Measurements from ENCODE around the gene NFE2L3.
"Not testable (repeated sequence)": the region's sequence is repeated elsewhere in the genome, so short reads cannot be mapped to it uniquely, and the experiment has no call there.

The NFE2L3 gene, protein sequence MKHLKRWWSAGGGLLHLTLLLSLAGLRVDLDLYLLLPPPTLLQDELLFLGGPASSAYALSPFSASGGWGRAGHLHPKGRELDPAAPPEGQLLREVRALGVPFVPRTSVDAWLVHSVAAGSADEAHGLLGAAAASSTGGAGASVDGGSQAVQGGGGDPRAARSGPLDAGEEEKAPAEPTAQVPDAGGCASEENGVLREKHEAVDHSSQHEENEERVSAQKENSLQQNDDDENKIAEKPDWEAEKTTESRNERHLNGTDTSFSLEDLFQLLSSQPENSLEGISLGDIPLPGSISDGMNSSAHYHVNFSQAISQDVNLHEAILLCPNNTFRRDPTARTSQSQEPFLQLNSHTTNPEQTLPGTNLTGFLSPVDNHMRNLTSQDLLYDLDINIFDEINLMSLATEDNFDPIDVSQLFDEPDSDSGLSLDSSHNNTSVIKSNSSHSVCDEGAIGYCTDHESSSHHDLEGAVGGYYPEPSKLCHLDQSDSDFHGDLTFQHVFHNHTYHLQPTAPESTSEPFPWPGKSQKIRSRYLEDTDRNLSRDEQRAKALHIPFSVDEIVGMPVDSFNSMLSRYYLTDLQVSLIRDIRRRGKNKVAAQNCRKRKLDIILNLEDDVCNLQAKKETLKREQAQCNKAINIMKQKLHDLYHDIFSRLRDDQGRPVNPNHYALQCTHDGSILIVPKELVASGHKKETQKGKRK

DNA sequence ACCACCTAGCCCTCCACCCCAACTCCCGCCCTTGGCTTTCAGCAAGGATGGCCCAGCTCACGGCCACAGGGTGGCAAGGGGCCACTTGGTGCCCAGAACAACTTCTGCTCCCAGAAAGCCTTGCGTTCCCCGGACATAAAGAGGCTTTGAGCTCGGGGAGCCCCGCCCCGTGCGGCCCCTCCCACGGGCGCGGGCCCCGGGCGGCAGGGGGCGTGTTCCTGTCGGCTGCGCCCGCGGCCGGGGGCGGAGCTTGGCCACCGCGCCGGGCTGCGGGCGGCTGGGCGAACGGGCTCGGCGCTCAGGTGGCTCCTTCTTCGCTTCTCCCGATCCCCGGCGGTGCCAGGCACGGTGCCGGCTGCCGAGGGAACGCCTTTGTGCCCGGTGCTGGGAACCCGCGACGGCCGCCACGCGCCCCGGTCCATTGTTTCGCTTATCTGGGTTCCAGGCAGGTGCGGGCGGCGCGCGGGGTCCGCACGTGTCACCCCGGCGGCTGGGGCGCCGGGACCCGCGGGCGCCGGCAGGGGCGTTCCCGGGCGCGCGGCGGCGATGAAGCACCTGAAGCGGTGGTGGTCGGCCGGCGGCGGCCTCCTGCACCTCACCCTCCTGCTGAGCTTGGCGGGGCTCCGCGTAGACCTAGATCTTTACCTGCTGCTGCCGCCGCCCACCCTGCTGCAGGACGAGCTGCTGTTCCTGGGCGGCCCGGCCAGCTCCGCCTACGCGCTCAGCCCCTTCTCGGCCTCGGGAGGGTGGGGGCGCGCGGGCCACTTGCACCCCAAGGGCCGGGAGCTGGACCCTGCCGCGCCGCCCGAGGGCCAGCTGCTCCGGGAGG is at the start of gene NFE2L3:
Gene NFE2L3, plus strand, starts transcription at position 246 of the 829 bp plus-strand sequence. Its CDS starts 301 bp downstream, at position 547.
- DNase-seq = peak in 53 of 56 donors; percentile 3 to 82 (median 54)

DNA sequence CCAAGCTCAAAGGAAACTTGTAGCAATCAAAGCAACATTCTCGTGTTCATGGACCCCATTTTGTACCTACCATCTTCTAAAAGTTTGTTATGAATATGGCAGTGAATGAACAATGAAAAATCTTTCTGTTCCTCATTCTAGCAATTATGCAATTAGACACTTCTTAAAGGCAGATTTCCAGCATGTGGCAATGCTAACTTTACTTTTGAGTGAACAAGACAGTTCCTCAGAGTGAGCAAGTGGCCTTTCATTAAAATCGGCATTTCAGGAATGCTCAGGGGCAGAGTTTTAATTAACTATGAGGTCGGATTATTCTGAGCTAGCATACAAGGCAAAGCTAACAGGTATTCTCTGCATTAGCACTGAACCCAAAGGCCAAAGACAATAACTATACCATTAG is 48.4 kb upstream of the NFE2L3 start:
- DNase-seq = no peak

- no peak for DNase-seq
These were observed 46.8 kb upstream of the NFE2L3 start for GRCh38 chr7:26105236-26105635.

DNA sequence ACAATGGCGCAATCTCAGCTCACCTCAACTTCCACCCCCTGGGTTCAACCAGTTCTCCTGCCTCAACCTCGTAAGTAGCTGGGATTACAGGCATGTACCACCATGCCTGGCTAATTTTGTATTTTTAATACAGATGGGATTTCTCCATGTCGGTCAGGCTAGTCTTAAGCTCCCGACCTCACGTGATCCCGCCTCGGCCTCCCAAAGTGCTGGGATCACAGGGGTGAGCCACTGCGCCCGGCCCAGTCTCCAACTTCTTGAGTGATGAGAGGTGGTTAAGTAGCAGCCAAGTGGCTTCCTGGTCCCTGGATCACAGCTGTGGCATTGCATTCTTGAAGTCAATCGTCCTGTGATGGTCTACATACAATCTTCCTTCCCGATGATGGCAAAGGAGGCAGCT is 46.1 kb upstream of the NFE2L3 start:
- DNase-seq = no peak

DNA sequence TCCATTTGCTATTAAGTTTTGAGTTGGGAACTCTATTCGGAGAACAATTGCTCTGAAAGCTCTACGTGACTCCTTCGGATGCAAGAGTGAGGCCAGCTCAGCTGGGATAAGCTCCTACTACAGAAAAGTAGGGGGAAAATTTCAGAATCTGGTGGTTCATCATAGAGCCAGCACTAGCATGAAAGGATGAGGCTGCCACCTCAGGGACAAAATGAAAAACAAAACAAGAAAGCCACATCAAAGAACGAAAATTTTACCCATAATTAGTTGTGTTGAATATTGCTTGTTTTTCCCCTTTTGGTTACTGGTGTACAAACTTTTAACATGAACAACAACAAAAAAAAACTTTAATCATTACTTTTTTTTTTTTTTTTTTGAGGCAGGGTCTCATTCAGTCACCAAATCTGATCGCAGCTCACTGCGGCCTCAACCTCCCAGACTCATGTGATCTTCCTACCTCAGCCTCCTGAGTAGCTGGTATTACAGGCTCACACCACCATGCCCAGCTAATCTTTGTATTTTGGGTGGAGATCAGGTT is 39.7 kb upstream of the NFE2L3 start:
- no peak for DNase-seq

DNA sequence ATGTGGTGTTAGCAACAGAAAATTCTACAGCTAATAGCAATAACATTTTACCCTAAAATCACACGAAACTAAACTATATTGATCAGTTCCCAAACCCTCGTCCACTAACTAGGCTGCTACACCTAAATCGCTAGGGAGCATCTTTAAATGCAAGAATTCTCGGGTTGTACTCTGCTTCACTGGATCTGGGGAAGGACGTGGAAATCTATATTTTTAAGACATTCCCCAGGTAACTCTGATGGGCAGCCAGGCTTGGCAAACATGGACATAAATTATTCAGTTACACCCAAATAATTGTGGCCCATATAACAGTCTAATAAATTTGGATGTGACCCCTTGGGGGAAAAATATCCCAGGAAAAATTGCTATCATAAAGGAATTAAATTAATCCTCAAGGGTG is 36.3 kb upstream of the NFE2L3 start:
- no peak for DNase-seq

GRCh38 chr7:26117142-26117807 is 34.7 kb upstream of the NFE2L3 start:
- no peak for DNase-seq

GRCh38 chr7:26117970-26118369 is 34.0 kb upstream of the NFE2L3 start:
- no peak for DNase-seq

DNA sequence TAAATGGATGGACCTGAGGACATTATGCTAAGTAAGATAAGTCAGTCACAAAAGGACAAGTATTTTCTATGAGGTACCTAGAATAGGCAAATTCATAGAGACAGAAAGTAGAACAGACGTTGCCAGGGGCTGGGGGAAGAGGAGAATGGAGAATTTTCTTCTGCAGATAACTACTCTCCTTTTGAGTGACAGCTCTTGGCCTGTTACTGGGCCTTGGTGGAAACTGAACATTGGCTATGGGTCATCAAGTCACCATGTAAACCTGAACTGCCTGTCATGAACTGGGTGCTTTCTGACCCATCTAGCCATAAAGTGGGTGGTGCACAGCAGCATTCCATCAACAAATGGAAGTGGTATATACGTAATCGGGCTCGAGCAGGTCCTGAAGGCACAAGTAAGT is 29.3 kb upstream of the NFE2L3 start:
- no peak for DNase-seq

GRCh38 chr7:26124775-26125174 is 27.2 kb upstream of the NFE2L3 start:
- DNase-seq = not testable (repeated sequence)

DNA sequence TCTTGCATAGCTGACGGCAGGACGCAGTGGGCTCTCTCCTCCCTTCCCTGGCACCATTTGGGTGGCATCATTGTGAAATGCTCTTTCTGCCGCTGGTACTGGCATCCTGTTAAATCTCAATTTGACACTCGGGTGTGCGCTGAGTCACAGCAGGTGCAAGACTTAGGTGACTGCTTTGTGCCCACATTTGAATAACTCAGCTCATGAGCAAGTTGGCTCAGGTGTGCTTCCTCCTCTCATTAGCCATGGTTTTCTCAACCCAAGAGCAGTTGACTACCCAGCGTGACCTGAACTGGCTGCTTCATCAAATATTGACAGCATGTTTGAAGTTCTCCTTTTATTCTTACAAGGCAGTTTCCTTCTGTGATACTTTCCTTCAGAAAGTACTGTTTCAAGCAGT is 24.6 kb upstream of the NFE2L3 start:
- no peak for DNase-seq

- DNase-seq = no peak
These were observed 20.9 kb upstream of the NFE2L3 start for GRCh38 chr7:26131056-26131589.

GRCh38 chr7:26135076-26135475 is 16.9 kb upstream of the NFE2L3 start:
- no peak for DNase-seq

DNA sequence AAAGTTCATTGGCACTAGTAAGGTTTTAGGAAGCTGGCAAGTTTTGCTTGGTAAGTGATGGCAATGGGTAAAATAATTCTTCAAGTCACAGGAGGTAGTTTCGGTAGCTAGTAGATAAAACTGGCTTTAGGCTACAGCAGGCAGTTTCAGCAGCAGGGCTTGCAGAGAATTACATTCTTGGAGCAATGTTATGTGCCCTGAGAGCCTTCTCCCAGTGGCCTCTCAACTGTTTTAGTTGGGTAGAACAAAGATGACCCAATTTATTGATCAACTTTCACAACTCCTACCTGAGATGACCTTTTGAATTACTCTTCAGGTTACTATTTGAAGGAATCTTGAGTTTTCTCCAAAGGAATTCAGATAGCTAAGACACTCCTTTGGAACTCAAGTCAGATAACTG is 16.4 kb upstream of the NFE2L3 start:
- no peak for DNase-seq

- no peak for DNase-seq
These were observed 15.2 kb upstream of the NFE2L3 start for GRCh38 chr7:26136831-26137230.

GRCh38 chr7:26140380-26140779 is 11.6 kb upstream of the NFE2L3 start:
- DNase-seq = no peak

- no peak for DNase-seq
These were observed 10.9 kb upstream of the NFE2L3 start for GRCh38 chr7:26141077-26141476.

- DNase-seq = no peak
These were observed 8.5 kb upstream of the NFE2L3 start for GRCh38 chr7:26143298-26144048.

- no peak for DNase-seq
These were observed 7.6 kb upstream of the NFE2L3 start for GRCh38 chr7:26144184-26145080.

All from amygdala (tissue), 56 donors.